Iris pigment epithelial cell (primary cell): ENCODE measurements around the gene GAPDH.
A peak's percentile ranks its signal among the peaks of the same experiment; 100 is the strongest.
"Not testable (repeated sequence)": the region's sequence is repeated elsewhere in the genome, so short reads cannot be mapped to it uniquely, and the experiment has no call there.

Source experiments
- DNase-seq: peaks from one replicate; pipeline ENCODE4 v3.0.0-alpha.2; 2011; ENCODE audit warnings: low read depth

GAPDH gene

DNA sequence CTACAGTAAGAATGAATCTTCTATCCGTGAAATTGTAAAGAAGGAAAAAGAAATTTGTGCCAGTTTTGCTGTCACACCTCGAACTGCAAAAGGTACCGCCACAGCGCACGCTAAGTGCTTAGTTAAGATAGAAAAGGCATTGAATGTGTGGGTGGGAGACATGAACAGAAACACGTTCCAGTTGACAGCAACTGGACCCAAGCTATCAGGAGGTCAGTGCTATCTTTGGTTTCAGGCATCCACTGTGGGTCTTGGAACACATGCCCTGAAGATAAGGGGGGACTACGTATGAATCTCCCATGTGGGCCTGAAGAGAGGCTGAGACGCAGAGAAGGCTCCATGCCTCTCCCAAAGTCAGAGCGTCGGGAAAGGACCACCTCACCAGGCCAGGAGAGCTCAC lies 11.7 kb downstream of the GAPDH start:
- DNase-seq = no peak

DNA sequence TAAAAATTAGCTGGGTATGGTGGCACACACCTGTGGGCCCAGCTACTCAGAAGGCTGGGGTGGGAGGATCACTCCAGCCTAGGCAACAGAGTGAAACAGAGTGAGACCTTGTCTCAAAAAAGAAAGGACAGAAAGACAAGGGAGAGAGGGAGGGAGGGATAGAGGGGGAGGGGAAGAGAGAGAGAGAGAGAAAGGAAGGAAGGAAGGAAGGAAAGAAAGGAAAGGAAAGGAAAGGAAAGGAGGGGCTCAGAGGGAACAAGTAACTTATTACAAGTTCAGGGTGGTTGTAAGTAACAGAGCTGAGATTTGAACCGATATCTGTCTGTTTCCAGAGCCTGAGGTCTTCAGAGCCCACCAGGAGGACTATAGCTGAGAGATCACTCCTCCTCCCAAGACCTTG lies 13.2 kb downstream of the GAPDH start:
- DNase-seq = no peak

DNA sequence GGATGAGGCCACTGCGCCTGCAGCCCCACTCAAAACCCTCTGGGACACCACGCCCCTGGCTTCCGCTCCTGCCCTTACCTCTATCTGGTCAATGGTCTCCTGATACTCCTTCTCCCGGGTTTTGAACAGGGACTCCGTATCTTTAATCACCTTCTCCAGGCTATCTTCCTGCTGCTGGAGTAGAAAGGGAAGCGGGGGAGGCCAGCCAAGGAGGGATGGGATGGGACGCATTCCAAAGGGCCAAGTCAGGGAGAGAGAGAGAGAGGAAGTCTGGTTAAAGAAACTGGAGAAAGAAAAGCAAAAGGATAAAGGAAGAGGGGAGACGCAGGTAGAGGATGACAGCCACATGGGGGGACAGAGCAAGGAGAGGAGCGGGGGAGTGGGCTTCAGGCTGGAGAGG lies 13.7 kb downstream of the GAPDH start:
- peak; percentile 80 for DNase-seq

DNA sequence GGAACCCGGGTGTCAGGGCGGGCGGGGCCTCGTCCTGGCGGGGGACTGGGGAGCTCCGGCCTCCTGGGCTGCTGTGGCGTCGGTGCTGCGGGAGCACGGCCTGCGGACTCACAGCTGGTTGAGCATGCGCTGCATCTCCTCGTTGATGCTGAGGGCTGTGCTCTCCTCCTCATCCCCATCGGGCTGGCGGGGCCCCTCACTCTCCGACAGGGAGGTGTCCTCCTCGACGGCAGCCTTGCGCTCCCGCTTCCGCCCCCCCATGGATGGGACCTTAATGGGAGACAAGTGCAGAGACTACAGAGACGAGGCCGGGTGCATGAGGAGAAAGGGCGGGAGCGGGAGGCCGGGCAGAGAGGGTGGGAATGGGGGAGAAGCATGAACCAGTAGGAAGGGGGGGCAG lies 14.2 kb downstream of the GAPDH start:
- DNase-seq = no peak

DNA sequence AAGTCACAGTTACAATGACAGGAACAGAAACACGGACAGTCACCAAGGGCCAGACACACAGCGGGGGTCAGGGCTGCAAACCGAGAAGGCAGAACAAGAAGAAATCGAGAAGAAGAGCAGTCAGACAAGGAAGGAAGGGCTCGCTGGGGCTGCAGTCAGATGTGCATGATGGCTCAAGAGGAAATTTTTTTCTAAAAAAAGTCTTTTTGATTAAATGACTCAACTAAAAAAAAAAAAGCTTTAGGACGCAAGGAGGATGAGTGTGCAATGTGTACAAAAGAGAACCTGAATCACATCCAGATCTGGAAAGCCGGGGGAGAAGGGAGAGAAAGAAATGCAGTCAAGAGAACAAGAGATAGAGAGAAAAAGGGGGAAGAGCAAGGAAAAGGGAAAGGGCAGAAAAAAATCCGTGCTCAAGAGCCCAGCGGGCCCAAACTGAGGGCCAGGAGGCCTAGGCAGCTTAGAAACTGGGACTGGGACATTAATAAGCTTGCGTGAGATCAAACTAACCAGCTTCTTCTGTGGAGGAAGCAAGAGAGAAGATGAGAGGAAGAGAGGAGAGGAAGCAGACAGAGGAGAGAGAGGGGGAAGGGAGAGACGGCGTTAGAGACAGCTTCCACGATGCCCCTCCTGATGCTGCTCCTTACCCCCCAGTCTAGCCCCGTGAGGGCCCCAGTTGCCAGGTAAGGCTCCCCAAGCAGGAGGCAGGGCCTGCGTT lies 14.8 kb downstream of the GAPDH start:
- DNase-seq = peak; percentile 77

DNA sequence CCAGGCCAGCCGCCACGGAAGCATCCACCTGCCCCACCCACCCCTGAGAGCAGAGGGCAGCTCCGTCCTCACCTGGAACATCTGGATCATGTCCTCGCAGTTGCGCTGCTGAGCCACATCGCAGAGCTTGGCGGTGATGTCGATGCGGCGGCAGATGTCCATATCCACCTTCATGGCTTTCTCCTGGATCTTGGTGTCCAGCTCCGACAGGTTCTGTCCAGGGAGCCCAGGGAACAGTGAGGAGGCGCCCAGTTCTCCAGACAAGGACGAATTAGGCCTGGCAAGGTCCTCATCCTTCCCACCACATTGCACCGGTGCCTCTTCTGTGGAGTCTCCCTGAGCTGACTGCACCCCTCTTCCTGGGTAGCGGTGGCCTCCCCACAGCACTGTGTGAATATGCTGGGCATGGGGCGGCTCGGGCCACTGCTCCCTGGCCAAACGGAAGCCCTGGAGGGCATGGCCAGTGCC lies 15.4 kb downstream of the GAPDH start:
- no peak for DNase-seq

DNA sequence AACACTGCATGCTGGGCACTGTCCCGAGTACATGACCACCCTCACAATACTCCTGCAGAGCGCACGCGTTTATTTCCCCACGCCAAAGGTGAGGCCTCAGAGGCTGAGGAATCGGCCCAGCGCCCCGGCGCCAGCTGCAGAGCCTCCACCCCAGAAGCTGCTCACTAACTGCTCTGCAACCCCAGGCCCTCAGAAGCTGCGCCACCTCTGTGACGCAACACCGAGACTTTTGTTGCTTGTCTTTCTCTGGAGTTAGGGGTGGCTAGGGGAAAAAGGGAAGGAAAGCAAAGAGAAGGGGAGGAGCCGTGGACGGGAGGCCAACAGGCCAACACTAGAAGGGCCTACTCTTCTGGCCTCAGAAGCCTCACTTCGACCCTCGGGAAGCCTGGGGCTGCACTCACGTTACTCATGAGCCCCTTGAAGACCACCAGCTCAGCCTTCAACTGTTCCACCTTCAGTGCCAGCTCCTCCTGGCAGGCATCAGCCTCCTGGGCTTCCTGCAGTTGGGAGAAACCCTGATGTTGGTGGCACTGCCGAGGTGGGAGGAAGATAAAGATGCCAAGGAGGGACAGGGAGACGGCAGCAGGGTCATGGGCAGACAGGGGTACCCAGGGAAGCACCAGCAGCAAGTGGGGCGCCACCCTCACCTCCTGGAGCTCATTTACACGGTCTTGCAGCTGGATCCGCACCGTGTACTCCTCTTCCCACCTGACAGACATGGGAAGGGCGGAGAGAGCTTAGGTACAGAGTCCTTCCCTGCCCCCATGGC lies 16.2 kb downstream of the GAPDH start:
- DNase-seq = no peak

DNA sequence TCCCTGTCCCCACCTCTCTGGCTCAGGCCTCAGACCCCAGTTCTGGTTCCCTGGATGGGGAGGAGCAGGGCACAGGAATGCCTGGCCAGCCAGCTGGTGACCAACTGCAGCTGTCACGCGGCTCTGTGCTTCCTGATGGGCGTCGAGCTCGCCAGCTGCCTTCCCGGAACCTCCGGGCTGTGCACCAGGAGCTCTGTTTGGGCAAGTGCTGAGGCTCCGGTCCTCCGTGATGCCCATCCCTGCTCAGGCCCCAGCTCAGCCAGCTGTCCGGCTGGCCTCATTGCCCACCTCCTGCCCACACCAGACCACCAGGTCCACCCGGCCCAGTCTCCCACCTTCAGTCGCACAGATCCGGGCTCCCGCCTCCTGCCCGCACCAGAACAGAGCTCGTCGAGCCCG lies 16.7 kb downstream of the GAPDH start:
- DNase-seq = no peak

DNA sequence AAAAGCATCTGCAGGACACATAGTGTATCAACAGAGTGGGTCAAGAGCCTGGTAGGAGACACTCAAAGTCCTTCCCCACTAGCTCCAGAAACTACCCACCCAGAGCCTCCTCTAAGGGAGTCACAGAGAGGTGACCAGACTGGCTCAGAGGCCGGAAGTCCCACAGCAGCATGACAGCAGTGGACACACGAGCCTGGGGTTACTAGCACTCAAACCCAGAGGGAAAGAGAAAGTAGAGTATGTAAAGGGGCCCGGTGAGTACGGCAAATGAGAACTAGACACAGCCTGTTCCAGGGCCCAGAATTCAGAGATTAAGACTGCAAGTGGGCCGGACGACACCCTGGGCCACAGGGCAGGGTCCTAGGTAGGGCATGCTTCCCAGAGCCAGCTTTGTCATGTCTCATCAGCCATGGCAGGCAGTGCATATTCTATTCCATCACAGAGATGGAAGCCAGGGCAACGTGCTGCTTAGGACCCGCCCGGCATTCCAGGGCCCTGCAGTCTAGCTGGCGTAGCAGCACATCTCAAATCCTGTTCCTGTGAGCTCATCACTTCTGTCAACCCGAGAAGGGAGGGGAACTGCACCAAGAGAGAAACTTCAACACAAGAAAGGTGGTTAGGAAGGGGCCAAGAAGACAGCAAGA lies 17.3 kb downstream of the GAPDH start:
- DNase-seq = peak; percentile 84

DNA sequence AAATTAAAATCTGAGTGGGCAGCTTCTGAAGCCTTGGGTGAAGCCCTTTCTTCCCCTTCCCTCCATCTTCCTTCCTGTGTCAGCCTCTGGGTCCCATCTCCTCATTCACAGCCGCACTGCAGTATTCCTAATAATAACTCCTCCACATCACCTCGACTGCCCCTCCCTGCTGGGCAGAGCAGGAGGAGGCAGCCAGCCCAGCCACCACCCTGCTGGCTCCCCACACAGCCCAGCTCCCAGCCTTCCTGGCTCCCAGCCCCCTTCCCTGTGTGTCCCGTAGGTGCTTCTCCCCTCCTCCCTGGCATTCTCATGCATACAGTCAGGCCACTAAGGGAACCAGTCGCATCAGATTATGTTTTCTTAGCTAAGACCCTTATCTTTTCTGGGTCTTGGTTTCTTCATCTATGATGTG lies 17.8 kb downstream of the GAPDH start:
- DNase-seq = peak; percentile 19

DNA sequence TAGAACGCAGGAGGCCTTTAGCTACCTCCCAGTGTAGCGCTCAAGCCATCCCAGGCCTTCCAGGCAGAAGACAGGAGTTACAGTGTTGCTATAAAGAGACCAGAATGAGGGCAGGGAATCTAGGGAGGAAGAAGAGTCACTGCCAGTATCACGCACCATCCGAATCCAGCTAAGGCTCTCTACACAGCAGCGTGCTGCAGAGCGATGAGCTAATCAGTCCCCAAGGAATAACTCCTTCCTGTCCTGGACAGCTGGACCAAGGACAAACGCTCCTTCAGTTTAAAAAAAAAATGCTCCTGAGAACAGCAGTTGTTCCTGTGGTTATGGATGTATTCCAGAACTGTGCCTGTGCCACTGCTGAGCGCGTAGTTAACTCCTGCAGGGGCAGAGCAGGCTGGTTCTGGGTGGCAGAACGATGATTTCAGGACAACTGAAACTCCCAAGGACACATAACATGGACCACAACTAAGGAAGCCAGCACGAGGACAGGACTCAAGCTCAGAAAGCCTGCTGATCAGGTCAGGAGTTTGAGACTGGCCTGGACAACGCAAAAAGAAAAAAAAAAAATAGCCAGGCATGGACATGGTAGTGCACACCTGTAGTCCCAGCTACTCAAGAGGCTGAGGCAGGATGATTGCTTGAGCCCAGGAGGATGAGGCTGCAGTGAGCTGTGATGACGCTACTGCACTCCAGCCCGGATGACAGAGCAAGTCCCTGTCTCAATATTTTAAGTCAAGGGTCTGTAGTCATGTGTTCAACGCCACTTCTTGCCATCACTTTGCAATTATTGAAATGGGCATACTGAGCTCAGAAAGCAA lies 18.9 kb downstream of the GAPDH start:
- peak; percentile 36 for DNase-seq

DNA sequence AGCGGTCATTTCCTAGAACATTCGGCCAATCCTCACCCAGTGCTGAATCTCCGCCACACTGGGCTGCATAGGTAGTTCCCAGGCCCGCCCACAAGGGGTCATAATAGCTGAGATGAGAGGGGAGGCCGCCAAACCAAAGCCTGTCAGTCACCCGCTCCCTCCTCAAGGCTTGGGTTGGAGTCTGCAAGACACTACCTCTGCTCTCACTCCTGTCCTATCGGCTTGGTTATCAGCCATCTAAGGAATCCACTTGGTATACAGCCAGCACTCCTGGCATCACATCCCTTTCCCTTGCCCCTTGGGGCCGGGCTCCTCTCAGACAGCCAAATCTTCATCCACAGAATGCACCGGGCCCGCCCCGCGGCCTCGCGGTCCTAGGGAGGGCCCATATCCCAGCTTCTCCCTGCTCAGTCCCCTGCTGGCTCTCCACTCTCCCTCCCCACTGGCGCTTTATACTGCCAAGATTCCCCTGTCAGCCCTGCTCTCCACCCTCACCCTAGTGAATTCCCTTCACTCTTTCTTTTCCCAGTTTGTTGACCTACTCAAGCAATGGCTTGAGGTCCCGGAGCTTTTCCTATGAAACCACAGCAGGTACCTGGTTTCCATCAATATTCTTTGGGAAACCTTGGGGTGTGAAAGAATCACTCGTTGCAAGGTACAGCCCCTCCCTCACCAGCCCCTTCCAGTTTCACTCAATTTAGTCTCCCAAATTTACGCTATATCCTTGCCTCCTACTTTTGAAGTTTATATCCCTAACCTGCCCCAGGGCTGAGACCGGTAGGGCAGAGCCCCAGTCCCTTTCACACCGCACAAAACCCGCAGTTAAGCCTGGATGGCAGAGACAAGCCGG lies 20.1 kb downstream of the GAPDH start:
- DNase-seq = peak; percentile 83

DNA sequence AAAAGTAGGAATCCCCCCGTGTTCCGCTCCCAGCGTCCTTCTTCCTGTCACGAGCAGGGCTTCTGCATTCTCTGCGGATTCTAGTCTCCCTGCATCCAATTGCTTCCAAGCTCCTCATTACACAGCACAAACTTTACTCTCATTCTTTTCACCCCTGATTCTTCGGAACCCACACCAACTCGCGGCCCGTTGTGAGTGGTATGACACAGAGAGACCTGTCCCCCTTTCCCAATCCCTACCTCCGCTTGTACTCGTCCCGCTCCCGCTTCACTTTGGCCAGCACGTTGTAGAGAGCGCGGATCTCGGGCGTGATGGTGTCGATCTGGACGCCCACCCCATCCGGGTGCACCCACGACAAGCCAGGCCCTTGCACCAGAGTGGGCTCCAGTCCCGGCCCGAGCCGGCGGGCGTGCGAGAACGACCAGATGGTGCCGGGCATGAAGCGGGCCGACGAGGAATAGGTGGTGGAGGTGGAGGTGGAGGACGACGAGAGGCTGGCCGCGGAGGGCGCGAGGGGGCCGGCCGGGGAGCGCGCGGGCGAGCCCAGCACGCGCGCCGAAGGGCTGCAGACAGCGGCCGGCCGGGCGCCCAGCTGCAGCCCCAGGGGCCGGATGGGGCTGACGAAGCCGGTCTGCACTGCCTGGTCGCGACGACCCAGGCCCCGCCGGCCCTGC lies 20.8 kb downstream of the GAPDH start:
- peak; percentile 23 for DNase-seq

DNA sequence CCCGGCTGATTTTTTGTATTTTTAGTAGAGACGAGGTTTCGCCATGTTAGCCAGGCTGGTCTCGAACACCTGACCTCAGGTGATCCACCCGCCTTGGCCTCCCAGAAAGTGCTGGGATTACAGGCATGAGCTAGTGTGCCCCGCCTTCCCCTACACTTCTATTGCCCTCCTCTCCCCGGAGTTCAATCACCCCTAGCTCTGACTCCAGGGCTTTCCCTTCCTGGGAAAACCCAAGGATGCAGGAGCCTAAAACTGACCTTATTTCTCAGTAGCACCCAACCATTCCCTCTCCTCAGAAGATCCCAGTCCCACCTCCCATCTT lies 22.1 kb downstream of the GAPDH start:
- DNase-seq = not testable (repeated sequence)

DNA sequence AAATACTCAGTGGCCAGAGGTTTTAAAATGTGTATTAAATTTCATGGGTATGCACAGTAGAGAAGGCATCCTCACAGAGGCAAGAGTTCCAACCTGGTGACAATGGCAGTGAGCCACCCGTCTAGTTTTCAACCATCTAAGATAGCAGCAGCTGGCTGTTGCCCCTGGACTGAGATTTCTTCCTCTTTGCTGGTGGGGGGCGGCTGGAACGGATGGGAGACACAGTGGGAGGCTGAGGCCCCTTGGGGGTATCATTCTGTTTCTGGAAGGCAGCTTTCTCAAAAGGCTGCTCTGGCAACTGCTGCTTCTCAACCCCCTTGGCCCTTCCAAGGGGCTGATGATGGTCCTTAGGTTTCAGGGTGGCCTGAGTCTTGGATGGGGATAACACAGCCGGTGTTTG lies 22.5 kb downstream of the GAPDH start:
- DNase-seq = no peak

DNA sequence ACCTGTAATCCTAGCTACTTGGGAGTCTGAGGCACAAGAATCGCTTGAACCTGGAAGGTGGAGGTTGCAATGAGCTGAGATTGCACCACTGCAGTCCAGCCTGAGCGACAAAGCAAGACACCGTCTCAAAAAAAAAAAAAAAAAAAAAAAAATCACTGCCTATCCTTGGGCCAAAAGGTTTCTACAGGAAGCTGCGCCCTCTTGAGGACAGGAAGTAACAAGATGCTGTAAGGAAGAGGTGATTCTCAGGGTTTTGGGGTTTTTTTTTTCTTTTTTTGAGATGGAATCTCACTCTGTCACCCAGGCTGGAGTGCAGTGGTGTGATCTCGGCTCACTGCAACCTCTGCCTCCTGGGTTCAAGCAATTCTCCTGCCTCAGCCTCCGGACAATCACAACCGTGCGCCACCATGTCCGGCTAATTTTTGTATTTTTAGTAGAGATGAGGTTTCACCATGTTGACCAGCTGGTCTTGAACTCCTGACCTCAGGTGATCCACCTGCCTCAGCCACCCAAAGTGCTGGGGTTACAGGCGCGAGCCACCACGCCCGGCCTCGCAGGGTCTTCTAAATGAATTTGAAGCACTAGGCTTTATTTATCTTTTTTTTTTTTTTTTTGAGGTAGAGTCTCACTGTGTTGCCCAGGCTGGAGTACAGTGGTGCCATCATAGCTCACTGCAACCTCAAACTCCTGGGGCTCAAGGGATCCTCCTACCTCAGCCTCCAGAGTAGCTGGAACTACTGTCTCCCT lies 23.9 kb downstream of the GAPDH start:
- peak; percentile 68 for DNase-seq

DNA sequence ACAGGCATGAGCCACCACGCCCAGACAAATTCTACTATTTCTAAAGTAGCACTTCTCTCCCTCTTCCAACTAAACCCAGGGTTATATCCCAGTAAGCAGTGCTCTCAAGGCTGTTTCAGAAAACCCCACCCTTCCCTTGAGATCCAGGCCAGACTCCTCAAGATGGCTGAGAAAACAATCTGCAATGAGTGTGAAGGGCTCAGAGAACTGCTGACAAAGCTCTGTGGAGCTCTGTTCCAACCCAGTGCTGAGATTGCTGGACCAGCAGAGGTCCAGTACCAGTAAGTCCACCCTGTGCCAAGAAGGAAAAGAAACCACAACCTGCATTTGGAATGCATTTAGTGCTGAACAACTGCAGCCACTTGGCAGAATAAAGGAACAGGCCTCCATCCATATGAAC lies 25.2 kb downstream of the GAPDH start:
- no peak for DNase-seq

DNA sequence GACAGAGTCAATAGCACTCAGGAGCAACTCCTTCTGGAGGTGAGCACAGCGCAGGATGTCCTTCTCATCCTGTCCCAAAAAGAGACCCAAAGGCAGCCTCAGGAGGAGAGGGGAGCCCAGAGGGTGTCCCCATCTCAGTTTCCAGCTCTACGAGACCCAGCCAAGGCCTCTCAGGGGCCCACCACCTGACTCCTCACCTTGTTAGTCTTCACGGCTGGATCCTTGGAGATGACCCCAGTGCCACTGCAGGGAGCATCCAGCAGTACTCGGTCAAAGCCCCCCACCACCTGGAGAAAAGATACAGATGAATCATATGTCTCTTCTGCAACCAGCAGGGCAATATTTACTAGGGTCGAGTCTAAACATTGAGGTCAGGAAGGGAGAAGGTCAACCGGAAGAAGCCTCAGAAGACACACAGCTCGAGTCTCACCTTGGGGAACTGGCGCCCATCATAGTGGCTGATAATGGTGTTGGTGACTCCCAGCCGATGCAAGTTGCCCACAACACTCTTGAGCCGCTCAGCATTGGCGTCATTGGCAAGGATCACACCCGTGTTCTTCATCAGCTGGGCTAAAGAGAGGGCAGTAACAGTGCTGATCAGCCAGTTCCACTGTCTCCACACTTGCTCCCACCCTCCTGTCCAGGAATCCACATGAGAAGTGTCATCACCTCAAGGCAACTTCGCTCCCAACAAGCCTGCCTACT lies 26.3 kb downstream of the GAPDH start:
- no peak for DNase-seq

DNA sequence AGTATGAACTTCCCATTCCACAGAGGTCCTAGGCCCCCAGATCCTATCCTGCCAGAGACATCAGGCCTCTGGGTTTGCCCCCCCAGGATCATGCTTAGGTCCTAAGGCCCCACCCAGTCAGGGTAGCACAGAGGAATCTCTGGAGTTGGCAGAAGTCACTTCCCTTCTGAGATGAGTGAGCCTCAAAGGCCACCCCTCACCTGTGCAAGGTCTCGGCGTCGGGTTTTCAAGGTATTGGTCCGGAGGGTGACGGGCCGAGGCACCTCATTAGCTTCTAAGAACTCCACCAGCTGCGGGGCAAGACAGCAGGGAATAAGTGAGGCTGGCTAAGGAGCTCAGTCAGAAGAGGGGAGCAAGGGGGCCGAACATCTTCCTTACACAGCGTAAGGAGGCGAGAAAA lies 28.6 kb downstream of the GAPDH start:
- DNase-seq = no peak
